ENCODE results near the gene TLK2.
"Not testable (repeated sequence)": the region's sequence is repeated elsewhere in the genome, so short reads cannot be mapped to it uniquely, and the experiment has no call there.

Gene TLK2

GRCh38 chr17:62478424-62478879, at the start of gene TLK2:
TSS of gene TLK2 (plus strand) at chr17:62478825. CDS start at chr17:62481126, 2,301 bp downstream.
- FAIRE-seq, result no peak

GRCh38 chr17:62435251-62435650, 43.4 kb upstream of the TLK2 start:
- not testable (repeated sequence) for FAIRE-seq

DNA sequence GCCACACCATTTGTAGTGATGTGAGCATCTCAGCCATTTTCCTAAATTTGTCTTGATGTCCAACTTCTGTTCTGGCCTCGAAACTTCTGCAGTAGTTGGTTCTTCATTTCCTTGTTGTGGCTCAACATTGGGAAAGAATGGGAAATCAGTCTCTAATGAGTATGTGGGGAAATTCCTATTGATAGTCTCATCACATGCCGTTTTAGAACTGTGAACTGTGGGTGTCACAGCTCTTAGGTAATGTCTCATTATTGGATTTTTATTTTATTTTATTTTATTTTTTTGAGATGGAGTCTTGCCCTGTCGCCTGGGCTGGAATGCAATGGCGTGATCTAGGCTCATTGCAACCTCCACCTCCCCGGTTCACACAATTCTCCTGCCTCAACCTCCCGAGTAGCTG, 37.4 kb upstream of the TLK2 start:
- not testable (repeated sequence) for FAIRE-seq

DNA sequence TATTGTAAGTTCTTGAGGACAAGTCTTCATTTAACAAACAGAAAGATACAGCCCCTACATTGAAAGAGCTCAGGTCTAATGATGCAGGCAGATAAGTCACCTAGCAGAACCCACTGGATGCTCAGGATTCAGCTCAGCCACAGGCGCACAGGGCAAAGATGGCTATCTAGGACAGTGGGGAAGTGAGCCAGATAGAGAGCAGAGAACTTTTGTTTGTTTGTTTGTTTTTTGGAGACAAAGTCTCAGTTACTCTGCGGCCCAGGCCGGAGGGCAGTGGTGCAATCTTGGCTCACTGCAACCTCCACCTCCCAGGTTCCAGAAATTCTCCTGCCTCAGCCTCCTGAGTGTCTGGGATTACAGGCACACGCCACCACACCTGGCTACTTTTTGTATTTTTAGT, 34.6 kb upstream of the TLK2 start:
- FAIRE-seq, result no peak

GRCh38 chr17:62445791-62446190, 32.8 kb upstream of the TLK2 start:
- not testable (repeated sequence) for FAIRE-seq

- not testable (repeated sequence) for FAIRE-seq
Observed at GRCh38 chr17:62452195-62452594, 26.4 kb upstream of the TLK2 start.

DNA sequence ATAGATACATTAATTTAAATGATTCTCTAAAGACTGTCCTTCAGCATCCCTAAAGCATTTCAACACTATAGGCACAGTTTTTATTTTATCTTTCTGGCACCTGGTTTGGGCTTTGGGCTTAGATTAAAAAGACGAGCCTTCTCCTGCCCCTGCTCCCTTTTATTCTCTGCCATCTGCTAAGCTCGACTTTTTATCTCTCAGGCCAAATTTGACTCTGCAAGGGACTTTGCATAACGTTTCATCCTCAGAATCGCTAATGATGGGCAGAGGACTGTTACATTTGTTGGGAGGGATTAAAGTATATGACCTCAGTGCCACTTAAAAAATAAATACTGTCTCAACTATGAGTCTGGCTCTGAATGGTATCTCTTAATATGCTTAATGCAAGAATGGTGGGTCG, 25.6 kb upstream of the TLK2 start:
- not testable (repeated sequence) for FAIRE-seq

DNA sequence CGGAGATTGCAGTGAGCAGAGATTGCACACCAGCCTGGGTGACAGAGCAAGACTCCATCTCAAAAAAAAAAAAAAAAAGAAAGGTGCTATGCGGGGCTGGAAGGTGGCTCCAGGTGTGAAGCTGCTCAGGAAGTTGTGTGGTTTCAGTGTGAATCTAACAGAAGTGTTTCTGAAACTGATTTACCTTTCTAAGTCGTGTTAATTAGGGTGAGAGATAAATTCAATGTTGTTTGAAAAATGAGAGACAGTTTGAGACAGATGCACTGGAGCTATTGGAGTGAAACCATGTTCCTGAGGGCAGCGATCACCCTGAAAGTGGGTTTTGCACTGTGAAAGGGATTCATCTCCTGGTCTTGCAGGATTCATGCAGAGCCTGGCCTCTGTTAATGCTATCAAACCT, 25.0 kb upstream of the TLK2 start:
- FAIRE-seq, result not testable (repeated sequence)

GRCh38 chr17:62454111-62454510, 24.5 kb upstream of the TLK2 start:
- not testable (repeated sequence) for FAIRE-seq

DNA sequence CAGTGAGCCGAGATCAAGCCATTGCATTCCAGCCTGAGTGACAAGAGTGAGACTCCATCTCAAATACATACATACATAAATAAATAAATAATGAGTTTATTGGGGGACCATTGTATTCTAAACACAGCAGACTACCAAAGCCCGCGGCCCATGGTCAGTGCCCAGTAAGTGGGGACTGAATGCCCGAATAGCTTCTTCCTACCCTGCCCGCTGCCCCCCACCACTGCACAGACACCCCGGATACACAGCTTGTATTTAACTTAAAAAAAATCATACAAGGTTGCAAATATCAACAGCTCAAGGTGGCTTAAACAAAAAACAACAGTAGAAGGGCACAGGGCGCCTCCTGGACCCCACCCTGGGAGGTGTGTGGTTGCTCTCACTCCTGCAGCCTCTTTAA, 22.6 kb upstream of the TLK2 start:
- FAIRE-seq, result no peak

GRCh38 chr17:62458483-62458882, 20.1 kb upstream of the TLK2 start:
- FAIRE-seq, result not testable (repeated sequence)

- not testable (repeated sequence) for FAIRE-seq
Observed at GRCh38 chr17:62464422-62464821, 14.2 kb upstream of the TLK2 start.

DNA sequence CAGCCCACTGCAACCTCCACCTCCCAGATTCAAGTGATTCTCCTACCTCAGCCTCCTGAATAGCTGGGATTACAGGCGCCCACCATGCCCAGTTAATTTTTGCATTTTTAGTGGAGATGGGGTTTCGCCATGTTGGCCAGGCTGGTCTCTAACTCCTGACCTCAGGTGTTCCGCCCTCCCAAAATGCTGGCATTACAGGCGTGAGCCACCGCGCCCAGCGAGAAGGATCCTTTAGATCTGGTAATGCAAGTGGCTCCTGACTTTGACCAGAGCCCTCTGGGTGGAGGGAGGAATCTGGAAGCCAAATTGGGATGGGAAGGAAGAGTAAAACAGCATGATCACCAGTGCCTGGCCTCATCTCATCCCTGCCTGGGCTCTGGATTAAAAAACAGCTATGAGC, 13.4 kb upstream of the TLK2 start:
- not testable (repeated sequence) for FAIRE-seq

DNA sequence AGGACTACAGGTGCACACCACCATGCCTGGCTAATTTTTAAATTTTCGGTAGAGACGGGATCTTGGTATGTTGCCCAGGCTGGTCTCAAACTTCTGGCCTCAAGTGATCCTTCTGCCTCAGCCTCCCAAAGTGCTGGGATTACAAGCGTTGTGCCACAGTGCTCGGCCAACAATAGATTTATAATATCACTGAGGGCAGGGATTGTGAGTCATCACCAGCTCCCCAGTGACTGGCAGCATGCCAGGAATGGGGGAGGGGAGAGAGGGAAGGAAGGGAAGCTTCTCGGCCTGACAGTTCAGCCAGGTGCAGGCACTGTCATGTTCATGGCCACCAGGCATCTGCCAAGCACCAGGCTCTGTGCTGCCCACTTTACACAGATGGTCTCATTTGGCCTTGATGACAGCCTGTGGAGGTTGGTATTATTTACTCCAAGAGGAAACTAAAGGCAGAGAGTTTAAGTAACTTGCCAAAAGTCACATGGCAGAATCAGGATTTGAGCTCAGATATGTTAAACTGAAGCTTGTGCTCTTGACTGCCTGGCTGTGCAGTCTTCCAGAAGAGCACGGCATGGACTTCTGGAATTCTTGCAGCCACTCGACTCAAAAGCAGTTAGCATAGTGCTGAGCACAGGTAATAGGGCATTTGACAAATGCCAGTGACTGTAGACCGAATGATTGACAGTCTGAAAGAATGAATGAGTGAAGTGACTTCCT, 7.8 kb upstream of the TLK2 start:
- not testable (repeated sequence) for FAIRE-seq

- FAIRE-seq, result not testable (repeated sequence)
Observed at GRCh38 chr17:62471380-62471880, 7.2 kb upstream of the TLK2 start.

DNA sequence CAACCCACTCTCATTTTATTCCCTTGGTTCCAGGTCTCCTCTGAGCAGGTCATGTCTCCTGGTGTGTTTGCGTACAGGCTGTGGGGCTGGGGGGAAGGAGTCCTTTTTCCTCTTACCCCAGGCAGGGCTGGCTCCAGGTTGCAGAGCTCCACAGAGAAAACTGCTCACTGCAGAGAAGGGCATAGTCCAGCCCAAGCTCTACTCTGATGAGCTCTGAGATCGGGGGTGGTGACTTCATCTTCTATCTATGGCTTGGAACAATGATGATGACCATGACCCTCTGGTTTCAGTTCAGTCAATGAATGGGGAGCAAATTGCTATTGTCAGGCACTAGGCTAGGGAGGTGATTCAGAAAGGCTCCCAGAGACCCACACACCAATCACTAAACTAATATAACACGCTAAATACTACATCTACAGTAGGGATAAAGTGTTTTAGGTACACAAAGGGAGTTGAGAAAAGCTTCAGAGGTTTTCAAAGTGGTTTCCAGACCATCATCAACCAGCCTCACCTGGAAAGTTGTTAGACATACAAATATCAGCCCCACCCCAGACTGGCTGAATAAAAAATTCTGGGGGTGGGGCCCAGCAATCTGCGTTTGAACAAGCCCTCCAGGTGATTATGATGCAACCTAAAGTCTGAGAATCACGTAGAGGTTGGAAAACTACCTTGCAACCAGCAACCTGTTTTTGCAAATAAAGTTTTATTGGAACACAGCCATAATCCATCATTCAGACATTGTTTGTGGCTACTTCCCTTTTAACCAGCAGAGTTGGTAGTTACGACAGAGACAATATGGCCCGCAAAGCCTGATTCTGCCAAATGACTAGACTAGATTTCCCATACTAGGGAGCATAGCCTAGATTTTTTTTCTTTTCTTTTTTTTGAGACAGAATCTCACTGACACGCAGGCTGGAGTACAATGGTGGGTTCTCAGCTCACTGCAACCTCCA, 5.3 kb upstream of the TLK2 start:
- FAIRE-seq, result not testable (repeated sequence)

DNA sequence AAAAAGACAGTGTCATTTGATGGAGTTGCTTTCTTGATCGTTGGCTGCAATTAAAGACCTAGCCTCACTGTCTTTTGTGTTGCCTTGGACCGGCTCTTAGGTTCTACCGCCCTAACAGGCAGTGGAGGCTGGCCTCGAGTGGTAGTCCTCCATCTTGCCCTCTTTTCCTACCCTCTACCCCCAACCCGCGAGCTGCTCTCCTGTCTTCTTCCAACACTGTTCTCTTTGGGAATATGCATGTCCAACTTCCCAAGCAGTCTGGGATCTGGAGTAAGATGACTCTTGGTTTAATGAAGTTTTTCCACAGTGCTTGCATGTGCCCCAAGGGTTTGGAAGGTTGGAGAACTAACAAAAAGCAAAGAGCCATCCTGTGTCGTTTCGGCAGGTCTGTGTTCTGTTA, 1.5 kb upstream of the TLK2 start:
- FAIRE-seq, result not testable (repeated sequence)

- FAIRE-seq, result not testable (repeated sequence)
Observed at GRCh38 chr17:62477718-62478408, 762 bp upstream of the TLK2 start.

GRCh38 chr17:62478880-62479638, 434 bp downstream of the TLK2 start:
- FAIRE-seq, result not testable (repeated sequence)

DNA sequence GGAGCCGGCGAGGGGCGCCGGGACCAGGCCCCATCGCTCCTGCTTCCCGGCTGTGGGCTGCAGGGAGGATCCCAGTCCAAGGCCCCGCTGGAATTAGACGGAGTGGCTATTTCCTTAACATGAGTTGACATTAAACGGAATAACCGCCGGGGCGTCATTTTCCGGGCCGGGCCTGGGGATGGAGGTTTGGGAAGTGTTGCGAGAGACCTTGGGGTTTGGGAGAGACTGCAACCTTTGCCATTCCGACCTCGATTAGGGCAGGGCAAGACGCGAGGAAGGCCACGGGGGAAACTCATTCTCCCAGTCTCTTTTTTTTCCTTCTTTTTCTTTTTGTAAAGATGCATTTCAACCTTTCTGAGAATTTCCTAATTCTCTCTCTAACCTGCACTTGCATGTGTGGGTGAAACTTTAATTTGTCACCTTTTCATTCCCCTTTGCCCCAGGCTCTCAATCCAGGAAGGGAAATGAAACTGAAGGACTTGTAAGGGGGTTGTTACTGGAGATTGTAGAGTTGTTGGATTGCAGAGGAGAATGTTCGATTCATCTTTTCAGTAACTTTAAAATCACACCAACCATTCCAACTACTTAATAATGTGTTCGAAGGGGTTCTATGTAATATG, 1.1 kb downstream of the TLK2 start:
- FAIRE-seq, result not testable (repeated sequence)

DNA sequence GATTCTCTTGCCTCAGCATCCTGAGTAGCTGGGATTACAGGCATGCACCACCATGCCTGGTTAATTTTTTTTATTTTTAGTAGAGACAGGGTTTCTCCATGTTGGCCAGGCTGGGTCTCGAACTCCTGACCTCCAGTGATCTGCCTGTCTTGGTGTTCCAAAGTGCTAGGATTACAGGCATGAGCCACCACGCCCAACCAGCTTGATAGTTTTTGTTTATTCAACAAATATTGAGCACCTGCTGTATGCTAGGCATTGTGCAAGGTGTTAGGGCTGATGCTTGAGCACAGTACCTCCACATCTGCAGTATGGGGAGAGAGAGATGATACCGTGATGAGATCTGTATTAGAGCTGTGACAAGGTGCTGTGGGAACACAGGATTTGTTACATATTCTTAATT, 3.9 kb downstream of the TLK2 start:
- FAIRE-seq, result not testable (repeated sequence)

Measured in G401.6 (cell line).